Stimulated activated CD4-positive, alpha-beta T cell treated with anti-CD3 and anti-CD28 coated beads, Interleukin-1b, Interleukin-23, amount 100 ng/mL, for 4 hours (primary cell): ENCODE data around the gene MAP2K4.
"Not testable (repeated sequence)": the region's sequence is repeated elsewhere in the genome, so short reads cannot be mapped to it uniquely, and the experiment has no call there.

Experiments
- DNase-seq, 2 donors: peaks; one replicate each; pipeline ENCODE4 v3.0.0-alpha.2; 2020; ENCODE audit warnings: low read depth in 2 of 2

Gene MAP2K4

GRCh38 chr17:12140685-12141084 is 120.0 kb downstream of the MAP2K4 start:
- no peak for DNase-seq

DNA sequence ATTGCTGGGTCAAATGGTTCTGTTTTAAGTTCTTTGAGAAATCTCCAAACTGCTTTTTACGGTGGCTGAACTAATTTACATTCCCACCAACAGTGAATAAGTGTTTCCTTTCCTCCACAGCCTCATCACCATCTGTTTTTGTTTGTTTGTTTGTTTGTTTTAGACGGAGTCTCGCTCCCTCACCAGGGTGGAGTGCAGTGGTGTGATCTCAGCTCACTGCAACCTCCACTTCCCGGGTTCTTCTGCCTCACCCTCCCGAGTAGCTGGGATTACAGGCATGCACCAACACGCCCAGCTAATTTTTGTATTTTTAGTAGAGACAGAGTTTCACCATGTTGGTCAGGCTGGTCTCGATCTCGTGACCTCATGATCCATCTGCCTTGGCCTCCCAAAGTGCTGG is 141.5 kb downstream of the MAP2K4 start:
- not testable (repeated sequence) for DNase-seq

- DNase-seq: no peak
These were observed 143.4 kb downstream of the MAP2K4 start for GRCh38 chr17:12164085-12164484.

- DNase-seq: no peak
These were observed 158.1 kb downstream of the MAP2K4 start for GRCh38 chr17:12178644-12179330.

DNA sequence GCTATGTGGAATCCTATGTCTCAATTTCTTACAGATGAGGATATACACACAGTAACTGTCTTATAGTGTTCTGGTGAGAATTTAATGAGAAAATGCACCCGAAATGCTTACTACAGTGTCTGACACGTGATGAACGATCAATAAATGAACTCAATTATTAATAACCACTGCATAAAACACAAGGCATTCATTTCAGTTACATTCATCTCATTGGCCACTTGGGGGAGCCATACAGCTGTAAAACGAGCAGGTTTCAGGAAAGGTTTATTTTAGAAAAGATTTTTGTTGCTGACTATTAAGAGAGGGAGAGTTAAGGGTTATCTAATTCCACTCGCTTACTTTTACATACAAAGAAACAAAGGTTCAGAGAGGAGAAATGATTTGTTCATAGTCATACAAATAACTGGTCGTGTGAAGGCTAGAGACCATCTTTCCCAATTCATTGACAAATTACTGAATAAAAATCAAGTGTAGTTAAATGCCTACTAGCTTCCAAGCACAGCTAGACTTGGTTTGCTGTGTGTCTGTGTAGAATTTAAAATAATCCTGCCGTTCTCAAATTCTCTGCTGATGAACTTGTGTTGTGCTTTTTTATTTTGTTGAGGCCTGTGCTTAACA is 160.1 kb downstream of the MAP2K4 start:
- DNase-seq: no peak

- no peak for DNase-seq
These were observed 167.0 kb downstream of the MAP2K4 start for GRCh38 chr17:12187658-12188057.

DNA sequence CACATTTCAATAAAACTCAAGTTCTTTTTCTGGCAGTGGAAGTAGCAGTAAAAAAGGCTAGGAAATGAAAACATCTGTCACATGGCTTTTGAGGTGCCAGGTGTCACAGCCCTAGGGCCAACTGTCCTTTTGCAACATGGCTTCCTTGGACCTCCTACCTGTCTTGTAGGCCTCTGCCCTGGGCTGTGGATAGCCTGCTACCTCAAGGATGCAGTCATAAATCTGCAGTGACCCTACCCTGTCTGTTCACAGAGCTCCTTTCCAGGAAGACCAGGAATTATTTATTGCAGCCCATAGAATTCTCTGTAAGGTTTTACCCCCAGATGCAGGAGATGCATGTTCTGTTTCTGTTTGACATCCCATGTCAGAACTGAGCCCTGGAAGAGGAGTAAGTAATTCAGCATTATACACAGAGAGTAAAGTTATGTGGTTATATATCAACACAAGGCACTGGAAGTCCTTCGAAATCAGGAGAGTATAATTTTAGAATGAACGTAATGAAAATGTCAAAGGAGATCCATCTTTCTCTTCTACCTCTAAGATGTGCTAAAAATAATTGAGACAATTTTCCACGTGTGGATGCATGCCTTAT is 172.6 kb downstream of the MAP2K4 start:
- DNase-seq: no peak
